Mesodermal cell (in vitro differentiated cells): ENCODE results near the gene FOXP2.

Source experiments
- H3K27ac ChIP-seq: 2 replicates; pipeline ENCODE4 v1.7.0; 2013; ENCODE audit warnings: mild to moderate bottlenecking, low read depth, low read length, moderate library complexity; ENCODE audit not compliant: severe bottlenecking
- H3K36me3 ChIP-seq: 2 replicates; pipeline ENCODE4 v1.7.1; 2013; ENCODE audit warnings: mild to moderate bottlenecking, low read length, moderate library complexity; ENCODE audit not compliant: control insufficient read depth, insufficient read depth
- H3K4me1 ChIP-seq: one replicate; pipeline ENCODE4 v1.7.1; 2013; ENCODE audit warnings: mild to moderate bottlenecking, low read length; ENCODE audit not compliant: insufficient read depth, control insufficient read depth, poor library complexity, severe bottlenecking
- H3K4me3 ChIP-seq: 2 replicates; pipeline ENCODE4 v1.7.0; 2013; ENCODE audit warnings: low read length, control low read depth, mild to moderate bottlenecking; ENCODE audit not compliant: insufficient read depth, poor library complexity, severe bottlenecking; ENCODE audit errors: extremely low read depth
- H3K9me3 ChIP-seq: 2 replicates; pipeline ENCODE4 v1.7.1; 2013; ENCODE audit warnings: mild to moderate bottlenecking, low read length, moderate library complexity; ENCODE audit not compliant: control insufficient read depth
- WGBS, 2 experiments: methylation state at CpG; one replicate each; pipeline ENCODE4 v1.1.5; 2013; ENCODE audit warnings: missing lambda C conversion rate in 2 of 2; ENCODE audit not compliant: insufficient coverage in 2 of 2; 5-methylcytosine and 5-hydroxymethylcytosine counted together

FOXP2 gene

DNA sequence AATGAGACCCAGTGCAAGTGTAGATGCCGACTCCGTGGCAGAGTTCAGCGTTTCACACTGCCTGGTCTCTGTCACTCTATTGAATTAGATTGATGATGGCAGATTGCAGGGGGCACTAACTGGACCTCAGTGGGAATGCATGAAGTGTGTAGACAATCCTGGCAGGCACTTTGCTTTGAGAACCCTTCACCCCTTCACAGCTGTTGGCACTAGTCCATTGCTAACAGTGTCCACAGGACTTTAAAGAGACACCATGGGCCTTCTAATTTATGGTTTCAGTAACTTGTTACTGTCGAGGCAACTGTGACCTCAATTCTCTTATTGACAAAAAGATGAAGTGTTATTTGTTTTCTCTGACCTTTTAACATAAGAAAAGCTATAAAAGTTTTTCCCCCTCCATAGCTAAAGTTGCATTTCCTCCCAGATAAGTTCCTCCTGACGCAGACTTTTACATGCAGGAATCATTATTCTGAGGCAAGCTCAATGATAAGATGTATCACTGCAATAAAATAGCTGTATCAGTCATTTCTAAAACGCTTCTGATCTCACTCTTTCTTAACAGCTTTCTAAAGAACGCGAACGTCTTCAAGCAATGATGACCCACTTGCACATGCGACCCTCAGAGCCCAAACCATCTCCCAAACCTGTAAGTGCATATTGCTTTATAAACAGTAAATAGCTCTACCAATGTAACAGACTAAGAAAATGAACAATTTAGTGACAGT lies 238.9 kb downstream of the FOXP2 start:
- no peaks in the 10 kb centered on the region for H3K4me1 ChIP-seq
- no peak overlapping the region for H3K27ac ChIP-seq
- 59 to 64% methylated on average over 4 to 5 of the region's 10 CpGs for WGBS, 2 experiments
- no peaks in the 10 kb centered on the region for H3K9me3 ChIP-seq
- H3K4me3 ChIP-seq = no peak overlapping the region
- H3K36me3 ChIP-seq = no peaks in the 10 kb centered on the region

GRCh38 chr7:114656466-114656865 lies 241.9 kb downstream of the FOXP2 start:
- no peak overlapping the region for H3K4me3 ChIP-seq
- H3K4me1 ChIP-seq = peaks cover 19% of the 10 kb centered on the region
- WGBS, 2 experiments = 100% methylated on average over 1 of the region's 3 CpGs; no CpG with 5 or more reads in 1 of the 2 experiments
- no peak overlapping the region for H3K27ac ChIP-seq
- H3K36me3 ChIP-seq = no peaks in the 10 kb centered on the region
- no peaks in the 10 kb centered on the region for H3K9me3 ChIP-seq

DNA sequence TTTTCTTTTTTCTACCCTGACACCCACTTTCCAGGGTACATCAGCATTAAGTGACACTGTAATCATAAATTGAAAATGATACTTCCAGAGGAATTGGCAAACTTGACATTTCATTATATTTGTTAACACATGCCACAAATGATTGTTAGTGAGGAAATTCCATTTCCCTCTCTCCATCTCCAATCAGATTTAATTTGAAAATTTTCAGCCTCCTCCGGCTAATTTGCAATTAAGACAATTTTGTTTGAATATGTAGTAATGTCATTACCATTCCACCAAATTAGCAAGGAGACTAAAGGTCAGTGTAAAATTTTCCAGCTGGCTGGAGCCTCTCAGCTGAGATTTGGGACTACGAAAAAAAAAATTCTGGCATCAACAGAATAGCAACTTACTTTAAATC lies 242.7 kb downstream of the FOXP2 start:
- Histone ChIP-seq H3K9me3 (no peaks in the 10 kb centered on the region), H3K36me3 (no peaks in the 10 kb centered on the region), H3K4me1 (peaks cover 27% of the 10 kb centered on the region), H3K4me3 (no peak overlapping the region), H3K27ac (no peak overlapping the region)
- no CpG with 5 or more reads among the region's 2 CpGs for WGBS, 2 experiments

- Histone ChIP-seq H3K9me3 (no peaks in the 10 kb centered on the region), H3K4me1 (peaks cover 27% of the 10 kb centered on the region), H3K27ac (no peak overlapping the region), H3K36me3 (no peaks in the 10 kb centered on the region), H3K4me3 (no peak overlapping the region)
- WGBS, 2 experiments = no CpG with 5 or more reads among the region's 4 CpGs
Measured at GRCh38 chr7:114658216-114658615, 243.6 kb downstream of the FOXP2 start.

DNA sequence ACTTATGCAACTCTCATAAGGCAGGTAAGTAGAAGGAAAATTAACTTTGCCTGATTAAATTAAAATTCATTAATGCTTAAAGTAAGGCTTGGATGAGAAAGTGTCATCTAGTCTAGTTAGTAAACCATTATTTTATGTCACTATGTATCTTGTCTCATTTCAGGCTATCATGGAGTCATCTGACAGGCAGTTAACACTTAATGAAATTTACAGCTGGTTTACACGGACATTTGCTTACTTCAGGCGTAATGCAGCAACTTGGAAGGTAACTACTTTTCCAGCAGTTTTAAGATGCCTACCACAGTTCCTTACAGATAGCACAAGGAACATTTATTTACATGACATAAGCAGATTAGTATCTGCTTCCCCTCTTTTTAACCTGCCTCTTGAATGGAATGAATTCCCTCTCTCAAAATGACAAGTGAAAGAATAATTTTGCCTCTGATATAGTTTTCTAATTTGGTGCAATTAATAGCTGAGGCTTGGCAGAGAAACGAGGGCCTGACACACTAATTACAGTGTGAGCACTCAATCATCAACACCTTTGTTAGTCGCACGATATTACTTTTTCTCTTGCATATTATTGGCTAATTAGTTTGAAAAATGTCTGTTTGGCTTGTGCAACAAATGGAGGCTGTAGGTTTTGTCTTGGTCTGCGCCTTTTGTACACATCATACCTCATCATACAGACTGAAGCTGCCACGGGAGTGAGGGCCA lies 245.0 kb downstream of the FOXP2 start:
- Histone ChIP-seq H3K27ac (peak overlapping the region; percentile 20), H3K4me1 (peaks cover 27% of the 10 kb centered on the region), H3K4me3 (no peak overlapping the region), H3K36me3 (no peaks in the 10 kb centered on the region), H3K9me3 (no peaks in the 10 kb centered on the region)
- WGBS, 2 experiments = 52 to 58% methylated on average over 2 of the region's 7 CpGs

DNA sequence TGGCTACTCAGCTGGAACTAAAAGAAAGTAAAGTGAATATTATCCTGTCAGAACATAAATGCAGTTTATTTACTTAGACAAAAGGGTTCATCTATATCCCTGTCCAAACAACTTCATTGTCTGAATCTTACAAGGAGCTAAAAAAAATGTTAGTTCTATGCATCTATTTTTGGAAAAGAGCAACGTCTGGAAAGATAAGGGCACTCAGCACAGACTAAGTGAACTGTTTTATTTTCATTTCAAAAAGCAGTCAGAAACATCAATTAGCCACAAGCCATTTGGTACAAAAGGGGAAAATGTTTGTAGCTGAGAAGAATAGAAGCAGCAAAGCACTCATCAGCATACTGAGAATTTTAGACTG lies 245.5 kb downstream of the FOXP2 start:
- Histone ChIP-seq H3K36me3 (no peaks in the 10 kb centered on the region), H3K4me1 (peaks cover 27% of the 10 kb centered on the region), H3K9me3 (no peaks in the 10 kb centered on the region), H3K4me3 (no peak overlapping the region), H3K27ac (peak overlapping the region; percentile 20)
- no CpG with 5 or more reads among the region's 1 CpG for WGBS, 2 experiments

DNA sequence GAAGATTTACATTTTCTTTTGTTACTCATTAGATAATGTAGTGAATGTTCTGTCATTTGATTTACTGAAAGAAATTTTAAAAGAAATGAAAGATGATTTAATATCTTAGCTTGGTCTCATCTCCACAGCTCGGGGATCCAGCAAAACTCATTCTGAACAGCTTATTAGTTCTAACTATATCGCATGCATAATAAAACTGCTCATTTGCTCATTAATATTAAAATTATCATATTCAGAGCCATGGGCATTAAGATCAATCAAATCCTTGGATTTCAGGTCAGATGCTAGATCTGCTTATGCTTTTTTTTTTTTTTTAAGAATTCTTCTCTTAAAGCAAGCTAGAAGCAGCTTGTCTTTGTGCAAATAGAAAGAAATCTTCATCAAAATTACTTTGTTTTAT lies 246.1 kb downstream of the FOXP2 start:
- no peaks in the 10 kb centered on the region for H3K36me3 ChIP-seq
- H3K4me1 ChIP-seq = peaks cover 27% of the 10 kb centered on the region
- H3K4me3 ChIP-seq = no peak overlapping the region
- no CpG with 5 or more reads among the region's 2 CpGs for WGBS, 2 experiments
- no peaks in the 10 kb centered on the region for H3K9me3 ChIP-seq
- H3K27ac ChIP-seq = no peak overlapping the region

DNA sequence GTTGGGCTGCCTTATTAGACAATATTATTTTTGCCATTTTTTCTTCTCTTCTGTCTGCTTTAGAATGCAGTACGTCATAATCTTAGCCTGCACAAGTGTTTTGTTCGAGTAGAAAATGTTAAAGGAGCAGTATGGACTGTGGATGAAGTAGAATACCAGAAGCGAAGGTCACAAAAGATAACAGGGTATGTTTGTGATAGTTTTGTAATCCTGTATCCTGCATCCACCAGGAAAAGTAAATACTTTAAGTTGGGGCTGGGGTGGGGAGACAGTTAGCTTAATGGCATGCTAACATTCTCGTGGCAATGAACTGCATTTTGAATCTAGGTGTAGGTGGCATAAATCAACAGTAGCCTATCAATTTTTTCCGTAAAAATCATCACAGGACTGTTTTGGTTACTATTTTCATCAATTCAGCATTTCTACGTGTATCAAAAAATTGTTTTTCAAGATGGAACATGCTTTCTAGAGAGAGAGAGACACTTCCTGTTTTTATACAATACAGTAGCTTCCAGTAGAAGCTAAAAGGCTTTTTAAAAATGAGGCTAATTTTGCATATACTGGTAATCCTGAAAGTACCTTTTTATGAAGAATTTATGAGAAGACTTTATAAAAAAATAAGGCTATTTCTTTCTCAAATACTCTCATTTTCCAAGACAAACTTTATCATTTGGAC lies 247.5 kb downstream of the FOXP2 start:
- Histone ChIP-seq H3K9me3 (no peaks in the 10 kb centered on the region), H3K36me3 (no peaks in the 10 kb centered on the region), H3K4me3 (no peak overlapping the region), H3K4me1 (peaks cover 27% of the 10 kb centered on the region), H3K27ac (peak overlapping the region; percentile 29)
- WGBS, 2 experiments = 71 to 79% methylated on average over 2 to 5 of the region's 6 CpGs

GRCh38 chr7:114663502-114663901 lies 248.9 kb downstream of the FOXP2 start:
- H3K9me3 ChIP-seq = no peaks in the 10 kb centered on the region
- no peaks in the 10 kb centered on the region for H3K36me3 ChIP-seq
- peaks cover 27% of the 10 kb centered on the region for H3K4me1 ChIP-seq
- no peak overlapping the region for H3K4me3 ChIP-seq
- 83% methylated on average over 1 of the region's 1 CpG; no CpG with 5 or more reads in 1 of the 2 experiments for WGBS, 2 experiments
- no peak overlapping the region for H3K27ac ChIP-seq

DNA sequence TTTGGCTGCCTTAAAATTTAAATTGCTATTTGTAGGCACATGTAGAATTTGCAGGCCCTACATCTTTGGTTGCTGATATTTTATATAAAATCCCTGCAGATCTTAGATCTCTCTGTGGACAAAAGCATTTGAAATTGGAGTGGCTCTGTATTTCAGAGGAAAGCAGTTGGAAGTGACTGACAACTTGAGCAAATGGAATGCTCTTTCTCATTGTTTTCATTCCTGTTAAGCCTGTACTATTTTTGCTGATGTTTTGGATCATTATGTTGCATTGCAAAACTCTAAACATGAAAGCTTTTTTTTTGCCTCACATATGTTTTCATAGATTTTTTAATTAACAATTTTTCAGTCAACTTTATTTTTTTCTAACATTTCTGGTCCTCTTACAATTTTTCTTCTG lies 256.1 kb downstream of the FOXP2 start:
- Histone ChIP-seq H3K4me1 (peaks cover 5% of the 10 kb centered on the region), H3K4me3 (no peak overlapping the region), H3K9me3 (no peaks in the 10 kb centered on the region), H3K27ac (no peak overlapping the region), H3K36me3 (no peaks in the 10 kb centered on the region)
